ENCODE results near the gene ZNF878.

ZNF878 gene

DNA sequence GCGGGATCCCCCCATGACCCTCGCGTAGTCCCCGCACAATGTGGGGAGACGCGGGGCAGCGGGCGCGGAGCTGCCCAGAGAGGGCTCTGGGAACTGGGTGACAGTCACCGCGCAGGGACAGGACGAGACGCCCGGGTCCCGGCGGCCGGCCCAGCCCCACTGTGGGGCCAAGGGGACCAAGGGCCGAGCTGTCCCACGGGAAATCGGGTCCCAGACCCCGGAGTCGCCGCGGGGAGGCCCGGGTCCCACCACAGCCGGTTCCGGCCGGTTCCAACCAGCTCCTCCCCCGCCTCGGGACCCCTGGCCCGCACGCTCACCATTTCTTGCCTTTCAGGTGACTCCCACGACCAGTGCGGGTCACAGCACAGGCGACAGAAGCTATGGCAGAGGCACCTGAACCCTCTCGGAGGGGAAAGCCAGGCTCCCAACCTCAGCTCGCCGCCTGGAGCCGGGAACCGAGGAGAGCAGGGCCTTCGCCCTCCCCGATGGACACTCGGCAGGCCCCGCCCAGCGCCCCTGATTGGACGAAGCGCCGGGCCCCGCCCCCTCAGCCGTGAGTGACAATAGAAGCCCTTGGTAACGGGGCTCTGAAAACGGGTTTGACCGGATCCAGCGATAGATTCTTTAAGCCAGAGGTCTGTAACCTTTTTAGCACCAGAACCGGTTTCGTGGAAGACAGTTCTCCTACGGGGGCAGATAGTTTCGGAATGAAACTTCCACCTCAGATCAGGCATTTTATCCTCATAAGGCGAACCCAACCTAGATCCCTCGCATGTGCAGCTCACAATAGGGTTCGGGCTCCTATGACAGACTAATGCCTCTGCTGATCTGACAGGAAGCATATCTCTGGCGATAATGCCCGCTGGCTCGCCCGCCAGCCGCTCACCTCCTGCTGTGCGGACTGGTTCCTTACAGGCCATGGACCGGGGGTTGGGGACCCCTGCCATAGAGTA lies 17.3 kb downstream of the ZNF878 start, which contains the start of gene ZNF433:
ZNF433 (minus strand) TSS at position 460 of the 953 bp plus-strand sequence; CDS start at position 320, 140 bp downstream.
- in situ Hi-C loops (cut with MboI; ENCODE audit: low sequenced_read_pairs): no loop called here

DNA sequence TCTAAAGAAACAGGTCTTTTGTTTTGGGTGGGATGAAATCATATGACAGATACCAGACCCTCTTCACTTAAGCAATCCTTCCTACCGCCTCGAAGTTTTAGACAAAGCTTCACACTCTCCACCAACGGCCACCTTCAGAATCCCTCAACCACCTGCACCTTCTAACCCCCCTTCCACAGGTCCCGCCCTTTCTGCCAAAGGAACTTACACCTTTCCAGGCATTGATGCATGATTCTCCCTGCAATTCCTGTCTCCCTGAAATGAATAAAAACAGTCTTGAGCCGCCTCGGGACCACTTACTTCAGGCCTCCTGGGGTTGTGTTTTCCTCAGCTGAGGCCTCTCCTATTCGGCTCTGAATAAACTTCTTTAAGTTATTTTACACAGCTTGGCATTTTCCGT lies 18.1 kb downstream of the ZNF878 start:
- in situ Hi-C loops (cut with MboI; ENCODE audit: low sequenced_read_pairs): no loop called here

DNA sequence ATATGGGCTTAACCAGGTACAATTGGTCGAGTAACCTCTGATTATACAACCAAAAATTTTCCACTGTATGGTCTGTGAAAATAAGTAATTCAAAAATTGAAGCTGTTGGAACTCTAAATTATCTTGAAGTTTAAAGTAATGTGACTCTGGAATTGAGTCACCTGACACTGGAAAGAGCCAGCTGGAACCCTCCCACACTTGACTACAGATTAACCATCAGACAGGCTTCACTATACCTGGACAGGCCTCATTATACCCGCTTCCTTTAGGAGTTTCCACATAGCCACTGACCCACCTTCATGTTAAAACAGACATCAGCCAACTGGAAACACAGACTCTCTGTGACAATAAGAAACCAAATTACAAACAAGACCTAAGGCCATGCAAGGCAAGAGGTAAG lies 18.6 kb downstream of the ZNF878 start:
- in situ Hi-C loops (cut with MboI; ENCODE audit: low sequenced_read_pairs): no loop called here

DNA sequence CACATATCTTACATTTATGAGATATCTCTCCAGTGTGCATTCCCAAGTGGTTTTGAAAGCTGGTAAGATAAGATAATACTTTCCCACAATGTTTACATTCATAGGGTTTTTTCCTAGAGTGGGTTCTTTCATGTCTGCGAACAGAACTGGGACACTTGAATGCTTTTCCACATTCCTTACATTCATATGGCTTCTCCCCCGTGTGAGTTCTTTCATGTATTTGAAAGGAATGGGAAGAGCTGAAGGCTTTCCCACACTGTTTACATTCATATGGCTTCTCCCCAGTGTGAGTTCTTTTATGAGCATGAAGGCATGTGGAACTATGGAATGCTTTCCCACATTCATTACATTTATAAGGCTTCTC lies 37.0 kb downstream of the ZNF878 start:
- in situ Hi-C loops (cut with MboI; ENCODE audit: low sequenced_read_pairs): no loop called here

DNA sequence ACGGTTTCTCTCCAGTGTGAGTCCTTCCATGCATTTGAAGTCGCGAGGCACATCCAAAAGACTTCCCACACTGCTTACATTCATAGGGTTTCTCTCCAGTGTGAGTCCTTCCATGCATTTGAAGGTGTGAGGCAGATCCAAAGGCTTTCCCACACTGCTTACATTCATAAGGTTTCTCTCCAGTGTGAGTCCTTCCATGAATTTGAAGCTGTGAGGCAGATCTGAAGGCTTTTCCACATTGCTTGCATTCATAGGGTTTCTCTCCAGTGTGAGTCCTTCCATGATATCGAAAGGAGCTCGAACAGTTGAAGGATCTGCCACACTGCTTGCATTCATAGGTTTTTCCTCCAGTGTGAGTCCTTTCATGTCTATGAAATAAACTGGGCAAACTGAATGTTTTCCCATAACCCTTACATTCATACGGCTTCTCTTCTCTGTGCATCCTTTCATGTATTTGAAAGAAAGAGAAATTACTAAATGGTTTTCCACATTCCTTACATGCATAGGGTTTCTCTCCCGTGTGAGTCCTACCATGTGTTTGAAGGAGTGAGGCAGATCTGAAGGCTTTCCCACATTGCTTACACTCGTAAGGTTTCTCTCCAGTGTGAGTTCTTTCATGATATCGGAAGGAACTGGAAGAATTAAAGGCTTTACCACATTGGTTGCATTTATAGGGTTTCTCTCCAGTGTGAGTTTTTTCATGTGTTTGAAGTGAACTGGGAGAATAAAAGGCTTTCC lies 37.6 kb downstream of the ZNF878 start:
- in situ Hi-C loops (cut with MboI; ENCODE audit: low sequenced_read_pairs): no loop called here

DNA sequence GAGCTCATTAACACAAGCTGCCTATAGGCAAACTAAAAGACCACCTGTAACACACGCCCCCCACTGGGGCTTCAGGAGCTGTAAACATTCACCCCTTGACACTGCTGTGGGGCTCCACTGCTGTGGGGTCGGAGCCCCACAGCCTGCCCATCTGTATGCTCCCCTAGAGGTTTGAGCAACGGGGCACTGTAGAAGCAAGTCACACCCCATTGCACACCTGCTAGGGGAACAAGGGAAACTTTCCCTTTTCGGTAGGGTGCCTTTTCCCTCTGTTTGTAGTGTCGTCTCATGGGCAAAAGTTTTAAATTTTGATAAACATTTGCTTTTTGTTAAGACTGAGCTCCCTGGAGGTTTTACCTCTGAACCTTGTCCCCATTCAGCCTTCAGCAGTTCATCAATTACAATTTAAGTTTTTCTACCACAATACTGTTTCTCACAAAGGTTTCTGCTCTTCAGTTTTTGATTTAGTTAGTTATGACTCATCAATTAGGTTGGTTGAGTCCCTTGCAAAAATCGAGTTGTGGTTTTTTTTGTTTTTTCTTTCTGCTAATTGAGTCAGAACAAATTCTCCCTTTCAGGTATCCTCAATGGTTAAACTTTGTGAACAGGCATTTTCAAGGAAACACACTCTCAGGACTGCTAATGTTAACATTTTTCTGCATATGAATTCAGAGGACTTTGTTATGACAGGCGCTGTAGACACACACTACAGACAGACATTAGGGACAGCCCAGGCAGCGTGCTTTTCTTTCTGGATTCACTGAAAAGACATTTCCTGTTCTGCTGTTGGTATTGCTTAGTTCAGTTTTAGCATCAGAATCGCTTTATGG lies 52.4 kb downstream of the ZNF878 start:
- in situ Hi-C loops (cut with MboI; ENCODE audit: low sequenced_read_pairs): no loop called here

DNA sequence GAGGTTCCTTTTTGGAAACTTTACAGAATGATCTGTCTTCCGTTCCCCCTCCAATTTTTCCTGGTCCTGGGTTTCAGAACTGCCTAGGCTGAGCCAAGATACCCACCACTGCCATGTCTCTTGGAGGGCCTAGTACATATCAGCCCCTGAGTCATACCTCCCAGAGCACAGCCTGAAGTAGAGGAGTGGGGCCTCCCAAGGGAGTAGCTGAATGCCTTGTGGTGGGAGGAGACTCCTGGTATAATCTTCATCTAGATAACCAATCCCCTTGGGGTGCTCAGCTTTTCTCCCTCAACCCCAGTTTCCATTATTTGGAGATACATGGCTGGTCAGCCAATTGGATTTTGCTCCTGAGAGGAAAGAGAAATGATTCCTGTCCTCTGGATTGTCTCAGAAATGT lies 57.6 kb downstream of the ZNF878 start:
- in situ Hi-C loops (cut with MboI; ENCODE audit: low sequenced_read_pairs): no loop called here

Measured in HL-60/S4 (cell line).